ENCODE data around the gene C6orf58.
A peak's percentile ranks its signal among the peaks of the same experiment; 100 is the strongest.

The C6orf58 gene

GRCh38 chr6:127547904-127548649, 28.9 kb upstream of the C6orf58 start:
- Histone ChIP-seq H3K4me1 (ENCODE audit: control insufficient read depth, low read length) (no peaks in the 10 kb centered on the region), H3K27ac (ENCODE audit: low read depth, low read length) (no peak overlapping the region), H3K79me2 (ENCODE audit: control insufficient read depth, low read length) (no peaks in the 10 kb centered on the region), H3K4me2 (ENCODE audit: low read length) (no peak overlapping the region), H3K36me3 (ENCODE audit: control insufficient read depth, low read length) (no peaks in the 10 kb centered on the region), H3K9me2 (replicated peaks; ENCODE audit: control insufficient read depth, low read length) (no peaks in the 10 kb centered on the region), H3K27me3 (ENCODE audit: control insufficient read depth, low read length) (0 out of 2 replicates have a peak, but pooled peaks cover 2% of the 10 kb centered on the region), H3K4me3 (ENCODE audit: low read length) (no peak overlapping the region), H3K9me3 (ENCODE audit: control insufficient read depth, insufficient read depth, low read length) (no peaks in the 10 kb centered on the region), H3F3A (ENCODE audit: control insufficient read depth, insufficient read depth) (no peaks in the 10 kb centered on the region), H4K20me1 (ENCODE audit: control insufficient read depth, insufficient read depth, low read depth, low read length) (no peaks in the 10 kb centered on the region)
- TF ChIP-seq, protein P1, sequence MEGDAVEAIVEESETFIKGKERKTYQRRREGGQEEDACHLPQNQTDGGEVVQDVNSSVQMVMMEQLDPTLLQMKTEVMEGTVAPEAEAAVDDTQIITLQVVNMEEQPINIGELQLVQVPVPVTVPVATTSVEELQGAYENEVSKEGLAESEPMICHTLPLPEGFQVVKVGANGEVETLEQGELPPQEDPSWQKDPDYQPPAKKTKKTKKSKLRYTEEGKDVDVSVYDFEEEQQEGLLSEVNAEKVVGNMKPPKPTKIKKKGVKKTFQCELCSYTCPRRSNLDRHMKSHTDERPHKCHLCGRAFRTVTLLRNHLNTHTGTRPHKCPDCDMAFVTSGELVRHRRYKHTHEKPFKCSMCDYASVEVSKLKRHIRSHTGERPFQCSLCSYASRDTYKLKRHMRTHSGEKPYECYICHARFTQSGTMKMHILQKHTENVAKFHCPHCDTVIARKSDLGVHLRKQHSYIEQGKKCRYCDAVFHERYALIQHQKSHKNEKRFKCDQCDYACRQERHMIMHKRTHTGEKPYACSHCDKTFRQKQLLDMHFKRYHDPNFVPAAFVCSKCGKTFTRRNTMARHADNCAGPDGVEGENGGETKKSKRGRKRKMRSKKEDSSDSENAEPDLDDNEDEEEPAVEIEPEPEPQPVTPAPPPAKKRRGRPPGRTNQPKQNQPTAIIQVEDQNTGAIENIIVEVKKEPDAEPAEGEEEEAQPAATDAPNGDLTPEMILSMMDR (IDR thresholded peaks at IDR 0.05; ENCODE audit: low read depth, low read length, poor library complexity, severe bottlenecking), result no peak
- TF ChIP-seq EZH2phosphoT487 (IDR thresholded peaks at IDR 0.05; ENCODE audit: borderline replicate concordance, low read length), result no peak

DNA sequence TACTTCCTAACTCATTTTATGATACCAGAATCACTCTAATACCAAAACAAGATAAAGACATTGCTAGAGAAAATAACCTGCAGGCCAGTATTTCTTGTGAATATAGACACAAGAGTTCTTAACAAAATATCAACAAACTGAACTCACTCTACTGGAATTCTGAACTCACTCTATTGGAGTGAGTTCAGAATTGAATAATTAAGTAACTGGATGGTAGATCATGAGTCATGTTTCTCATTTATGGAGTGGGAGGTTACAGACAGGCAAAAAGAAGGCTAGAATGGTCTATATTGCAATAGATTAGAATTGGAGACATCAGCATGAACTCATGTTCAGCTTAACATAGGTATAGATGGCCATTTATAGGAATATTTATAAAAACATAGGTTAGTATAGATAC, 26.6 kb upstream of the C6orf58 start:
- Histone ChIP-seq H3K27me3 (ENCODE audit: control insufficient read depth, low read length) (0 out of 2 replicates have a peak, but pooled peaks cover 2% of the 10 kb centered on the region), H4K20me1 (ENCODE audit: control insufficient read depth, insufficient read depth, low read depth, low read length) (no peaks in the 10 kb centered on the region), H3K4me1 (ENCODE audit: control insufficient read depth, low read length) (no peaks in the 10 kb centered on the region), H3K4me3 (ENCODE audit: low read length) (no peak overlapping the region), H3K9me3 (ENCODE audit: control insufficient read depth, insufficient read depth, low read length) (no peaks in the 10 kb centered on the region), H3K36me3 (ENCODE audit: control insufficient read depth, low read length) (no peaks in the 10 kb centered on the region), H3K27ac (ENCODE audit: low read depth, low read length) (no peak overlapping the region), H3K79me2 (ENCODE audit: control insufficient read depth, low read length) (no peaks in the 10 kb centered on the region), H3F3A (ENCODE audit: control insufficient read depth, insufficient read depth) (no peaks in the 10 kb centered on the region), H3K4me2 (ENCODE audit: low read length) (no peak overlapping the region), H3K9me2 (replicated peaks; ENCODE audit: control insufficient read depth, low read length) (no peaks in the 10 kb centered on the region)
- TF ChIP-seq EZH2phosphoT487 (IDR thresholded peaks at IDR 0.05; ENCODE audit: borderline replicate concordance, low read length), result no peak
- TF ChIP-seq, protein P1 (IDR thresholded peaks at IDR 0.05; ENCODE audit: low read depth, low read length, poor library complexity, severe bottlenecking), result no peak

- Histone ChIP-seq H3K79me2 (ENCODE audit: control insufficient read depth, low read length) (no peaks in the 10 kb centered on the region), H3K27ac (ENCODE audit: low read depth, low read length) (no peak overlapping the region), H3K4me1 (ENCODE audit: control insufficient read depth, low read length) (no peaks in the 10 kb centered on the region), H4K20me1 (ENCODE audit: control insufficient read depth, insufficient read depth, low read depth, low read length) (no peaks in the 10 kb centered on the region), H3K9me3 (ENCODE audit: control insufficient read depth, insufficient read depth, low read length) (no peaks in the 10 kb centered on the region), H3K36me3 (ENCODE audit: control insufficient read depth, low read length) (no peaks in the 10 kb centered on the region), H3K27me3 (ENCODE audit: control insufficient read depth, low read length) (0 out of 2 replicates have a peak, but pooled peaks cover 2% of the 10 kb centered on the region), H3K4me3 (ENCODE audit: low read length) (no peak overlapping the region), H3K9me2 (replicated peaks; ENCODE audit: control insufficient read depth, low read length) (no peaks in the 10 kb centered on the region), H3K4me2 (ENCODE audit: low read length) (no peak overlapping the region), H3F3A (ENCODE audit: control insufficient read depth, insufficient read depth) (no peaks in the 10 kb centered on the region)
- no peak for TF ChIP-seq EZH2phosphoT487 (IDR thresholded peaks at IDR 0.05; ENCODE audit: borderline replicate concordance, low read length)
- TF ChIP-seq, protein P1 (IDR thresholded peaks at IDR 0.05; ENCODE audit: low read depth, low read length, poor library complexity, severe bottlenecking), result peak; percentile 30
These were observed 22.5 kb upstream of the C6orf58 start for GRCh38 chr6:127554435-127555006.

Measured in DOHH2 (cell line).